GM12892 (cell line): ENCODE data around the gene PCA3.

Source experiments
- POLR2A ChIP-seq: IDR thresholded peaks from 2 replicates; pipeline ENCODE4 v1.6.1; 2011; ENCODE audit warnings: low read depth, low read length, control low read depth
- POLR2AphosphoS5 ChIP-seq: IDR thresholded peaks from 2 replicates; pipeline ENCODE4 v1.6.1; 2011; ENCODE audit warnings: low read depth, low read length, control low read depth

DNA sequence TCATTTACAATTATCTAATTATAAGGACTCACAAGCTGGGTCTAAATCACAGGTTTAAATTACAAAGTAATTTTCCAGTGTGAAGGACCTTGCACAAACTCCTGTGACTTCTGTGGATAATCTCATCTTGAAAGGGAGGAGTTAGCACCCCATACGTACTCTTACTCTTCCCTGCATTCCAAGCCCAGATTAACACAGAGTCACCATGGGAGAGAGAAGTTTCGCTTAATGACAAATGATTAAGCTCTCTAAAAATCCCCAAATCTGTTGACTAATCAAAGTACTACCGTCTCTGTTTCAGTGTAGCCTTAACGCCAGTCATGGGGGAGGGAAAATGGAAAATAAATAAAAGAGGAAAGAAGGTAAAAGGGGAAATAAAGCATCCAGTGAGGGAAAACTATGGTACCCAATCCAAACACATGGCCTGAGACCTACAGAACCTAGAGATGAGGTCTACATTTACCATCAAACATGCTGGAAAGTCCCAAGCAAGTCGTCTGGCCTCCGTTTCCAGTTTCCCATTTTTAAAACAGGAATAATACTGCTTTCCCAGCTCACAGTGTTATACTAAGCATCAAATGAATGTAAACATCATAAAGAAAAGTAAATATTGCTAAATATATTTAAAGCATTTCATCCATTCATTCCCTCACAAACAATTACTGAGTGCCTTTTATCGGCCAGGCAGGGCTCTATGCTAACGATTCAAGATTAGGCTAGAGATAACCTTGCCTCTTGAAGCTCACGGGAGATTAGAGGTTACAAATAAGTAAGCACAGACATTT, 63.2 kb downstream of the PCA3 start:
- TF ChIP-seq POLR2A (no peak), POLR2AphosphoS5 (no peak)
